Pancreas (tissue), 10 donors: ENCODE data around the gene SULT1A3. TPM values are rescaled to one million over a fixed set of nuclear protein-coding genes. Genes with fewer than 3 reads are reported as not detected.
"Not testable (repeated sequence)": the region's sequence is repeated elsewhere in the genome, so short reads cannot be mapped to it uniquely, and the experiment has no call there.

Experiments used
- ATAC-seq, 4 donors: fragments of 200-7000 bp; cut with Tn5 transposase; one replicate each; pipeline versions ENCODE4 v1.8.0 to v1.9.1; 2020; ENCODE audit warnings: mild to moderate bottlenecking in 4 of 4, moderate library complexity in 4 of 4
- DNase-seq, 6 donors: peaks; one replicate each; pipeline ENCODE4 v3.0.0-alpha.2; 2020
- FAIRE-seq: peaks from 2 replicates; lab custom pipeline; 2012; peaks lifted over from hg19 to GRCh38; lab: Jason Lieb, UNC
- H3K27ac ChIP-seq, 4 donors: fragments of 200-600 bp; sonication (generic); 1 replicate in 3 of 4; 2 replicates in 1 of 4; pipeline versions ENCODE4 v1.5.0 to v1.8.0; 2020
- H3K27me3 ChIP-seq, 4 donors: fragments of 200-600 bp; one replicate each; pipeline ENCODE4 v1.8.0; 2021
- H3K36me3 ChIP-seq, 3 donors: fragments of 200-600 bp; sonication (generic) in 1 of 3; one replicate each; pipeline versions ENCODE4 v1.5.0 to v1.8.0; 2020 to 2021
- H3K4me1 ChIP-seq, 3 donors: fragments of 200-600 bp; one replicate each; pipeline ENCODE4 v1.8.0; 2021
- H3K4me3 ChIP-seq, 4 donors: fragments of 200-600 bp; sonication (generic) in 2 of 4; one replicate each; pipeline versions ENCODE4 v1.5.0 to v1.8.0; 2020 to 2021
- H3K9me3 ChIP-seq, 4 donors: fragments of 200-600 bp; one replicate each; pipeline ENCODE4 v1.8.0; 2021
- WGBS, 2 donors: extraction: QIAGEN DNeasy Blood & Tissue Kit; methylation state at CpG; one replicate each; pipeline ENCODE4 v1.1.7; 2013; 5-methylcytosine and 5-hydroxymethylcytosine counted together
- intact Hi-C, 3 donors: fragments of 100-400 bp; cut with DNase I; formaldehyde crosslinking; loops; one replicate each; pipeline versions ENCODE4 v1.11.1 to v1.14.2; 2022
- polyA plus RNA-seq, 2 donors: library from polyadenylated mRNA; stranded (reverse); fragments of 200-250 nt; gene quantifications; one replicate each; pipeline ENCODE4 v1.2.3, GENCODE V29; 2013
- total RNA-seq, 6 donors: library from RNA; stranded (reverse); fragmentation: NEBNext Ultra II Directional in 4 of 6; extraction: Animal tissue kit (Norgen Biotek cat#: 25700) in 4 of 6; gene quantifications; one replicate each; pipeline versions ENCODE4 v1.2.1 to v1.2.4, GENCODE V29; 2021 to 2023
- donor health status: healthy with polysubstance abuse.
- donor health status: DM: no; HTN: no; CAD: no; lungs with moderate emphysema.
- donor health status: DM: no; HTN: no; CAD: no.
- donor health status: control.
- donor health status: control.
- donor health status: Bipolar disorder and iron deficiency.
- donor health status: DM: yes; HTN: yes; CAD: no.
- donor health status: DM: no; HTN: no; CAD: no.
- donor health status: DM: no; HTN: no; CAD: no.
- donor health status: DM: yes; HTN: yes; CAD: no.

Gene SULT1A3
- total and polyA plus RNA-seq, 8 donors = 1.0 to 106 (median 5.7) TPM

GRCh38 chr16:30199608-30200343 lies 721 bp downstream of the SULT1A3 start:
- WGBS, 2 donors = no CpG with 5 or more reads among the region's 15 CpGs
- intact Hi-C loops, FAIRE-seq, H3K27me3 ChIP-seq, H3K9me3 ChIP-seq, H3K4me3 ChIP-seq, H3K4me1 ChIP-seq, H3K27ac ChIP-seq, H3K36me3 ChIP-seq, DNase-seq: not testable (repeated sequence)
- peak; percentile 76 to 81 (median 80) for ATAC-seq

GRCh38 chr16:30205541-30206236 lies 6.6 kb downstream of the SULT1A3 start:
- H3K4me1 ChIP-seq, FAIRE-seq, H3K9me3 ChIP-seq, H3K27ac ChIP-seq, H3K27me3 ChIP-seq, H3K36me3 ChIP-seq, intact Hi-C loops: not testable (repeated sequence)
- ATAC-seq (peak; percentile 67 to 79 (median 72)), DNase-seq (peak; percentile 4 to 72 (median 15))
- H3K4me3 ChIP-seq = peak overlapping the region; percentile 35 to 49 (median 48)
- 0 to 2% methylated on average over 14 to 20 of the region's 52 CpGs for WGBS, 2 donors

- H3K27me3 ChIP-seq, H3K9me3 ChIP-seq, DNase-seq, intact Hi-C loops, H3K4me1 ChIP-seq, H3K27ac ChIP-seq, H3K36me3 ChIP-seq, FAIRE-seq: not testable (repeated sequence)
- H3K4me3 ChIP-seq = peak overlapping the region in 3 of 4 donors; percentile 35 to 49 (median 48)
- no CpG with 5 or more reads among the region's 33 CpGs for WGBS, 2 donors
- ATAC-seq = peak; percentile 21 to 44 (median 36)
Observed at GRCh38 chr16:30206252-30206651, 7.2 kb downstream of the SULT1A3 start.

- DNase-seq (peak in 4 of 6 donors; percentile 2 to 13 (median 6)), ATAC-seq (peak in 3 of 4 donors; percentile 31 to 63 (median 60))
- H3K9me3 ChIP-seq, H3K4me1 ChIP-seq, H3K36me3 ChIP-seq, H3K27ac ChIP-seq, intact Hi-C loops, FAIRE-seq, H3K4me3 ChIP-seq, H3K27me3 ChIP-seq: not testable (repeated sequence)
- 18 to 47% methylated on average over 2 of the region's 9 CpGs for WGBS, 2 donors
Observed at GRCh38 chr16:30207063-30207704, 8.1 kb downstream of the SULT1A3 start.

GRCh38 chr16:30209032-30209431 lies 10.0 kb downstream of the SULT1A3 start:
- H3K4me3 ChIP-seq, H3K9me3 ChIP-seq, H3K27me3 ChIP-seq, H3K4me1 ChIP-seq, intact Hi-C loops, H3K27ac ChIP-seq, H3K36me3 ChIP-seq, FAIRE-seq: not testable (repeated sequence)
- 14 to 16% methylated on average over 4 of the region's 6 CpGs for WGBS, 2 donors
- DNase-seq (peak in 5 of 6 donors; percentile 5 to 30 (median 23)), ATAC-seq (peak; percentile 33 to 59 (median 50))

GRCh38 chr16:30211414-30211813 lies 12.4 kb downstream of the SULT1A3 start:
- ATAC-seq, intact Hi-C loops, H3K36me3 ChIP-seq: not testable (repeated sequence)

GRCh38 chr16:30217082-30217481 lies 18.0 kb downstream of the SULT1A3 start:
- H3K27ac ChIP-seq, ATAC-seq, H3K4me3 ChIP-seq, H3K27me3 ChIP-seq, H3K36me3 ChIP-seq, intact Hi-C loops, H3K4me1 ChIP-seq, FAIRE-seq, H3K9me3 ChIP-seq: not testable (repeated sequence)
- 60 to 76% methylated on average over 3 of the region's 5 CpGs for WGBS, 2 donors
- peak in 3 of 6 donors; percentile 4 to 10 (median 6) for DNase-seq

More at GRCh38 chr16:30211414-30211813, 12.4 kb downstream of the SULT1A3 start:
- not testable (repeated sequence) for FAIRE-seq, H3K27ac ChIP-seq, H3K4me1 ChIP-seq, H3K27me3 ChIP-seq, DNase-seq, H3K9me3 ChIP-seq, H3K4me3 ChIP-seq
- no CpG with 5 or more reads among the region's 4 CpGs for WGBS, 2 donors

- WGBS, 2 donors = no CpG with 5 or more reads among the region's 4 CpGs
- intact Hi-C loops = not testable (repeated sequence)
Observed at GRCh38 chr16:30248379-30248778, 49.3 kb downstream of the SULT1A3 start, which contains the start of gene NPIPB13. NPIPB13 (minus strand) TSS chr16:30248479; CDS start chr16:30245573, 2,906 bp downstream.

More at GRCh38 chr16:30248379-30248778, 49.3 kb downstream of the SULT1A3 start, which contains the start of gene NPIPB13:
- not testable (repeated sequence) for H3K36me3 ChIP-seq, H3K27me3 ChIP-seq, H3K4me1 ChIP-seq, DNase-seq, H3K4me3 ChIP-seq, H3K27ac ChIP-seq, FAIRE-seq, H3K9me3 ChIP-seq, ATAC-seq

Other genes with a start within 250 kb of the SULT1A3 start
- gene TMEM219, start 237.2 kb upstream of the SULT1A3 start, total RNA-seq = 10 to 100 TPM; 58.3 to 79.8 (median 68.1) TPM
- gene TMEM219, start 237.2 kb upstream of the SULT1A3 start, polyA plus RNA-seq = 100 to 1,000 TPM; 112 to 114 TPM
- gene TAOK2, start 225.4 kb upstream of the SULT1A3 start, total RNA-seq = 10 to 100 TPM; 13.5 to 26.1 (median 16.1) TPM
- gene TAOK2, start 225.4 kb upstream of the SULT1A3 start, polyA plus RNA-seq = 10 to 100 TPM; 28.7 to 41.1 TPM
- gene HIRIP3, start 203.6 kb upstream of the SULT1A3 start, total RNA-seq = 1 to 10 TPM; 4.4 to 9.5 (median 6.2) TPM
- 10 to 100 TPM in 1 of 2 donors, 1 to 10 TPM in 1; 9.5 to 16.8 TPM for gene HIRIP3, start 203.6 kb upstream of the SULT1A3 start, polyA plus RNA-seq
- gene INO80E, start 203.0 kb upstream of the SULT1A3 start, total RNA-seq = 10 to 100 TPM; 24.0 to 46.8 (median 30.1) TPM
- gene INO80E, start 203.0 kb upstream of the SULT1A3 start, polyA plus RNA-seq = 100 to 1,000 TPM in 1 of 2 donors, 10 to 100 TPM in 1; 51.0 to 113 TPM
- gene DOC2A, start 188.2 kb upstream of the SULT1A3 start, total RNA-seq = 1 to 10 TPM in 1 of 6 donors, under 1 TPM in 5; 0.19 to 1.9 (median 0.40) TPM
- gene DOC2A, start 188.2 kb upstream of the SULT1A3 start, polyA plus RNA-seq = 1 to 10 TPM; 2.6 to 4.4 TPM
- gene C16orf92, start 176.1 kb upstream of the SULT1A3 start, total RNA-seq = not detected
- gene C16orf92, start 176.1 kb upstream of the SULT1A3 start, polyA plus RNA-seq = not detected
- under 1 TPM in 3 of 6 donors, not detected in 3; 0.20 to 0.28 (median 0.24) TPM for gene TLCD3B, start 168.0 kb upstream of the SULT1A3 start, total RNA-seq
- 1 to 10 TPM in 1 of 2 donors, under 1 TPM in 1; 0.95 to 2.1 TPM for gene TLCD3B, start 168.0 kb upstream of the SULT1A3 start, polyA plus RNA-seq
- gene ALDOA, start 133.5 kb upstream of the SULT1A3 start, total RNA-seq = 100 to 1,000 TPM; 234 to 425 (median 329) TPM
- gene ALDOA, start 133.5 kb upstream of the SULT1A3 start, polyA plus RNA-seq = 100 to 1,000 TPM; 304 to 349 TPM
- 10 to 100 TPM; 21.7 to 43.2 (median 27.1) TPM for gene PPP4C, start 123.3 kb upstream of the SULT1A3 start, total RNA-seq
- 10 to 100 TPM; 47.2 to 53.7 TPM for gene PPP4C, start 123.3 kb upstream of the SULT1A3 start, polyA plus RNA-seq
- 1 to 10 TPM; 1.3 to 3.0 (median 1.7) TPM for gene TBX6, start 107.3 kb upstream of the SULT1A3 start, total RNA-seq
- gene TBX6, start 107.3 kb upstream of the SULT1A3 start, polyA plus RNA-seq = 1 to 10 TPM; 2.3 to 3.6 TPM
- 10 to 100 TPM; 18.6 to 57.1 (median 35.5) TPM for gene YPEL3, start 103.0 kb upstream of the SULT1A3 start, total RNA-seq
- gene YPEL3, start 103.0 kb upstream of the SULT1A3 start, polyA plus RNA-seq = 100 to 1,000 TPM; 127 to 134 TPM
- gene GDPD3, start 85.7 kb upstream of the SULT1A3 start, total RNA-seq = 1 to 10 TPM in 4 of 6 donors, under 1 TPM in 2; 0.41 to 3.5 (median 1.3) TPM
- gene GDPD3, start 85.7 kb upstream of the SULT1A3 start, polyA plus RNA-seq = 1 to 10 TPM; 3.6 to 7.4 TPM
- gene MAPK3, start 76.0 kb upstream of the SULT1A3 start, total RNA-seq = 10 to 100 TPM; 19.8 to 34.1 (median 22.8) TPM
- 10 to 100 TPM; 24.4 to 38.2 TPM for gene MAPK3, start 76.0 kb upstream of the SULT1A3 start, polyA plus RNA-seq
- 10 to 100 TPM in 3 of 6 donors, 1 to 10 TPM in 3; 2.1 to 26.4 (median 9.7) TPM for gene CORO1A, start 15.7 kb upstream of the SULT1A3 start, total RNA-seq
- gene CORO1A, start 15.7 kb upstream of the SULT1A3 start, polyA plus RNA-seq = 10 to 100 TPM; 12.2 to 14.9 TPM
- gene BOLA2B, start 5.6 kb upstream of the SULT1A3 start, total RNA-seq = 10 to 100 TPM; 17.3 to 39.1 (median 30.6) TPM
- 100 to 1,000 TPM in 1 of 2 donors, 10 to 100 TPM in 1; 77.2 to 138 TPM for gene BOLA2B, start 5.6 kb upstream of the SULT1A3 start, polyA plus RNA-seq
- gene SLX1A, start 5.4 kb upstream of the SULT1A3 start, total RNA-seq = 10 to 100 TPM in 4 of 6 donors, 1 to 10 TPM in 2; 9.0 to 25.0 (median 14.0) TPM
- gene SLX1A, start 5.4 kb upstream of the SULT1A3 start, polyA plus RNA-seq = 10 to 100 TPM; 61.8 to 63.8 TPM
- gene NPIPB13, start 49.2 kb downstream of the SULT1A3 start, total RNA-seq = 10 to 100 TPM in 1 of 6 donors, 1 to 10 TPM in 4, under 1 TPM in 1; 0.70 to 14.4 (median 5.3) TPM
- 1 to 10 TPM; 6.9 to 10.0 TPM for gene NPIPB13, start 49.2 kb downstream of the SULT1A3 start, polyA plus RNA-seq
- gene CD2BP2, start 156.1 kb downstream of the SULT1A3 start, total RNA-seq = 10 to 100 TPM; 24.8 to 36.5 (median 29.6) TPM
- 10 to 100 TPM; 29.2 to 34.5 TPM for gene CD2BP2, start 156.1 kb downstream of the SULT1A3 start, polyA plus RNA-seq
- 10 to 100 TPM; 14.5 to 23.3 (median 15.2) TPM for gene TBC1D10B, start 171.2 kb downstream of the SULT1A3 start, total RNA-seq
- gene TBC1D10B, start 171.2 kb downstream of the SULT1A3 start, polyA plus RNA-seq = 10 to 100 TPM; 26.9 to 28.2 TPM
- under 1 TPM in 3 of 6 donors, not detected in 3; 0.24 to 0.84 (median 0.38) TPM for gene MYL11, start 175.5 kb downstream of the SULT1A3 start, total RNA-seq
- gene MYL11, start 175.5 kb downstream of the SULT1A3 start, polyA plus RNA-seq = under 1 TPM; 0.30 to 0.31 TPM
- gene SEPTIN1, start 183.3 kb downstream of the SULT1A3 start, total RNA-seq = 1 to 10 TPM in 5 of 6 donors, under 1 TPM in 1; 0.63 to 1.8 (median 1.2) TPM
- gene SEPTIN1, start 183.3 kb downstream of the SULT1A3 start, polyA plus RNA-seq = 1 to 10 TPM; 2.1 to 3.3 TPM
- 1 to 10 TPM; 4.0 to 6.5 (median 4.6) TPM for gene ZNF48, start 196.2 kb downstream of the SULT1A3 start, total RNA-seq
- gene ZNF48, start 196.2 kb downstream of the SULT1A3 start, polyA plus RNA-seq = 1 to 10 TPM; 3.1 to 5.0 TPM
- 1 to 10 TPM; 1.5 to 5.0 (median 3.1) TPM for gene ZNF771, start 208.4 kb downstream of the SULT1A3 start, total RNA-seq
- gene ZNF771, start 208.4 kb downstream of the SULT1A3 start, polyA plus RNA-seq = 1 to 10 TPM; 3.0 to 3.8 TPM
- gene DCTPP1, start 230.8 kb downstream of the SULT1A3 start, total RNA-seq = 10 to 100 TPM; 12.2 to 20.7 (median 16.6) TPM
- gene DCTPP1, start 230.8 kb downstream of the SULT1A3 start, polyA plus RNA-seq = 10 to 100 TPM; 12.2 to 16.9 TPM
- gene SEPHS2, start 246.6 kb downstream of the SULT1A3 start, total RNA-seq = 10 to 100 TPM; 17.5 to 35.4 (median 25.4) TPM
- gene SEPHS2, start 246.6 kb downstream of the SULT1A3 start, polyA plus RNA-seq = 10 to 100 TPM; 14.8 to 30.3 TPM